Measurements from ENCODE around the gene GRM4.

GRM4 gene

DNA sequence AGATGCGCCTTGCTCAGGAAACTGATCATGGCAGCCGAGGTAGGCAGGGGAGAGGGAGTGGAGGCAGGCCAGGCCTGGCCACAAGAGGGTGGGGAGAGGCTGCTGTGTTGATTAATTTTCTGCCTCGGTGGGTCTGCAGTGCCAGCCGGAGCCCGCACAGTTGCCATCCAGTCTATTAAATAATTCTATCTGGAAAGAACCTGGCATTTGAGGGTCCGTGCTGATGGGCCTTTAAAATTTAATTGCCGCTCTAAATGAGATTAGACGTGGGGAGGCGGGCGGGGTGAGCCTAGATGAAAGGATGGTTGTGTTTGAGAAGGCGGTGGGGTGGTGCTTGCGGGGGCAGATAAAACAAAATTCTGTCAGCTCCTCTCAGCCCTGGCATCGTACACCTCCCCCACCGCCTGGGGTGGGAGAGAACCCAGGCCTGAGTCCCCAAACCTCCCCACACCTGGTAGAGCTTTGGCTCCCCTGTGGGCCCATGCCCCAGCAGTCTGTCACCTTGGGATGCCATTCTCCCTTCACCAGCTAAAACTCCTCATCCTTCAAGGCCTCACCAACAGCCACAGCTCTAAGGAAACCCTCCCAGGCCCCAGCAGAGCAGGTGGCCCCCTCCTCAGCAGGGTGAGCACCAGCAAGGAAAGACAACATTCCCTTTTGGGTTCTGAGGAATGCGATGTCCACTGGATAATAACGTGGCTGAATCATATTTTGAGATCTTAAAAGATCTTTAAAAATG lies 167.3 kb downstream of the GRM4 start:
- Histone ChIP-seq H3K27ac (ENCODE audit: low read depth, low read length) (no peak overlapping the region), H3K27me3 (ENCODE audit: low read length) (no peaks in the 10 kb centered on the region), H3K79me2 (ENCODE audit: insufficient read depth, low read length) (no peaks in the 10 kb centered on the region), H3F3A (ENCODE audit: insufficient read depth) (no peaks in the 10 kb centered on the region), H3K36me3 (ENCODE audit: low read length) (no peaks in the 10 kb centered on the region), H3K9me2 (replicated peaks; ENCODE audit: insufficient read depth, low read length) (no peaks in the 10 kb centered on the region), H3K9me3 (ENCODE audit: insufficient read depth, low read length) (no peaks in the 10 kb centered on the region), H3K4me2 (ENCODE audit: low read depth, low read length, poor library complexity, severe bottlenecking) (no peak overlapping the region), H2AFZ (ENCODE audit: low read depth, low read length, severe bottlenecking) (no peak overlapping the region), H3K4me3 (ENCODE audit: insufficient read depth, low read length, poor library complexity, severe bottlenecking) (no peak overlapping the region), H3K9ac (ENCODE audit: low read length) (no peak overlapping the region), H4K20me1 (ENCODE audit: low read depth, low read length) (no peaks in the 10 kb centered on the region)
- no peak for TF ChIP-seq EZH2phosphoT487 (conservative IDR thresholded peaks at IDR 0.05; ENCODE audit: low read length)
- TF ChIP-seq, protein P1, sequence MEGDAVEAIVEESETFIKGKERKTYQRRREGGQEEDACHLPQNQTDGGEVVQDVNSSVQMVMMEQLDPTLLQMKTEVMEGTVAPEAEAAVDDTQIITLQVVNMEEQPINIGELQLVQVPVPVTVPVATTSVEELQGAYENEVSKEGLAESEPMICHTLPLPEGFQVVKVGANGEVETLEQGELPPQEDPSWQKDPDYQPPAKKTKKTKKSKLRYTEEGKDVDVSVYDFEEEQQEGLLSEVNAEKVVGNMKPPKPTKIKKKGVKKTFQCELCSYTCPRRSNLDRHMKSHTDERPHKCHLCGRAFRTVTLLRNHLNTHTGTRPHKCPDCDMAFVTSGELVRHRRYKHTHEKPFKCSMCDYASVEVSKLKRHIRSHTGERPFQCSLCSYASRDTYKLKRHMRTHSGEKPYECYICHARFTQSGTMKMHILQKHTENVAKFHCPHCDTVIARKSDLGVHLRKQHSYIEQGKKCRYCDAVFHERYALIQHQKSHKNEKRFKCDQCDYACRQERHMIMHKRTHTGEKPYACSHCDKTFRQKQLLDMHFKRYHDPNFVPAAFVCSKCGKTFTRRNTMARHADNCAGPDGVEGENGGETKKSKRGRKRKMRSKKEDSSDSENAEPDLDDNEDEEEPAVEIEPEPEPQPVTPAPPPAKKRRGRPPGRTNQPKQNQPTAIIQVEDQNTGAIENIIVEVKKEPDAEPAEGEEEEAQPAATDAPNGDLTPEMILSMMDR (IDR thresholded peaks at IDR 0.05; ENCODE audit: insufficient read depth, low read length, poor library complexity, severe bottlenecking), result no peak

GRCh38 chr6:33977606-33978411 lies 168.1 kb downstream of the GRM4 start:
- H3K9me3 ChIP-seq (ENCODE audit: insufficient read depth, low read length), result no peaks in the 10 kb centered on the region
- H3K79me2 ChIP-seq (ENCODE audit: insufficient read depth, low read length), result no peaks in the 10 kb centered on the region
- H3K36me3 ChIP-seq (ENCODE audit: low read length), result no peaks in the 10 kb centered on the region
- H4K20me1 ChIP-seq (ENCODE audit: low read depth, low read length), result no peaks in the 10 kb centered on the region
- no peak overlapping the region for H2AFZ ChIP-seq (ENCODE audit: low read depth, low read length, severe bottlenecking)
- no peak overlapping the region for H3K27ac ChIP-seq (ENCODE audit: low read depth, low read length)
- no peaks in the 10 kb centered on the region for H3F3A ChIP-seq (ENCODE audit: insufficient read depth)
- TF ChIP-seq, protein P1 (IDR thresholded peaks at IDR 0.05; ENCODE audit: insufficient read depth, low read length, poor library complexity, severe bottlenecking), result no peak
- no peak for TF ChIP-seq EZH2phosphoT487 (conservative IDR thresholded peaks at IDR 0.05; ENCODE audit: low read length)
- H3K9me2 ChIP-seq (replicated peaks; ENCODE audit: insufficient read depth, low read length), result no peaks in the 10 kb centered on the region
- no peak overlapping the region for H3K9ac ChIP-seq (ENCODE audit: low read length)
- H3K4me3 ChIP-seq (ENCODE audit: insufficient read depth, low read length, poor library complexity, severe bottlenecking), result no peak overlapping the region
- H3K4me2 ChIP-seq (ENCODE audit: low read depth, low read length, poor library complexity, severe bottlenecking), result no peak overlapping the region
- H3K27me3 ChIP-seq (ENCODE audit: low read length), result no peaks in the 10 kb centered on the region

GRCh38 chr6:33976437-33977360 lies 169.2 kb downstream of the GRM4 start:
- Histone ChIP-seq H2AFZ (ENCODE audit: low read depth, low read length, severe bottlenecking) (no peak overlapping the region), H3K79me2 (ENCODE audit: insufficient read depth, low read length) (no peaks in the 10 kb centered on the region), H3K27me3 (ENCODE audit: low read length) (no peaks in the 10 kb centered on the region), H3K36me3 (ENCODE audit: low read length) (no peaks in the 10 kb centered on the region), H4K20me1 (ENCODE audit: low read depth, low read length) (no peaks in the 10 kb centered on the region), H3K9me2 (replicated peaks; ENCODE audit: insufficient read depth, low read length) (no peaks in the 10 kb centered on the region), H3K27ac (ENCODE audit: low read depth, low read length) (no peak overlapping the region), H3F3A (ENCODE audit: insufficient read depth) (no peaks in the 10 kb centered on the region), H3K4me2 (ENCODE audit: low read depth, low read length, poor library complexity, severe bottlenecking) (no peak overlapping the region), H3K4me3 (ENCODE audit: insufficient read depth, low read length, poor library complexity, severe bottlenecking) (no peak overlapping the region), H3K9ac (ENCODE audit: low read length) (no peak overlapping the region), H3K9me3 (ENCODE audit: insufficient read depth, low read length) (no peaks in the 10 kb centered on the region)
- TF ChIP-seq, protein P1 (IDR thresholded peaks at IDR 0.05; ENCODE audit: insufficient read depth, low read length, poor library complexity, severe bottlenecking), result no peak
- TF ChIP-seq EZH2phosphoT487 (conservative IDR thresholded peaks at IDR 0.05; ENCODE audit: low read length), result no peak

Data from SU-DHL-6 (cell line).